IMR-90 (cell line): Measurements from ENCODE around the gene OSBPL3. TPM values are rescaled to one million over a fixed set of nuclear protein-coding genes. Genes with fewer than 3 reads are reported as not detected.

Experiments used
- ATAC-seq: fragments of 200-7000 bp; cut with Tn5 transposase; 2 replicates; pipeline ENCODE4 v1.9.1; 2020; ENCODE audit warnings: low read depth, mild to moderate bottlenecking, moderate library complexity
- BruUV-seq: library from RNA; stranded (reverse); fragments of 400-500 nt; replicated peaks from 2 replicates; lab custom pipeline; 2021; lab: Mats Ljungman, UMichigan
- CTCF ChIA-PET: fragments of 300-600 bp; formaldehyde crosslinking; extraction: SDS; loops from one replicate; lab custom pipeline; 2021; ENCODE audit warnings: antibody characterized with exemption; lab: Yijun Ruan, JAX
- POLR2A ChIA-PET: fragments of 300-600 bp; sonication (Branson Sonifier 250); formaldehyde crosslinking; loops from one replicate; lab custom pipeline; 2022; ENCODE audit warnings: antibody characterized with exemption; ENCODE audit not compliant: unreplicated experiment; lab: Charles Lee
- DNase-seq: peaks from one replicate; pipeline ENCODE4 v3.0.0; 2013
- H2AFZ ChIP-seq: replicated peaks from 2 replicates; pipeline ENCODE3; 2013; ENCODE audit warnings: low read length, mild to moderate bottlenecking; ENCODE audit not compliant: poor library complexity
- H2AK5ac ChIP-seq: 2 replicates; pipeline ENCODE4 v1.6.1; 2013; ENCODE audit warnings: low read depth, low read length, inconsistent platforms
- H2AK9ac ChIP-seq: replicated peaks from 2 replicates; pipeline ENCODE3; 2013; ENCODE audit warnings: mild to moderate bottlenecking, low read depth, low read length, moderate library complexity; ENCODE audit not compliant: poor library complexity
- H2BK120ac ChIP-seq: 2 replicates; pipeline ENCODE4 v1.6.1; 2013; ENCODE audit warnings: low read depth, low read length, inconsistent platforms
- H2BK15ac ChIP-seq: 3 replicates; pipeline ENCODE4 v1.6.1; 2013; ENCODE audit warnings: low read depth, low read length, inconsistent platforms
- H2BK20ac ChIP-seq: 2 replicates; pipeline ENCODE4 v1.6.1; 2013; ENCODE audit warnings: low read depth, mild to moderate bottlenecking, inconsistent platforms, low read length, moderate library complexity
- H2BK5ac ChIP-seq: 2 replicates; pipeline ENCODE4 v1.6.1; 2013; ENCODE audit warnings: mild to moderate bottlenecking, low read depth, low read length, inconsistent platforms; ENCODE audit not compliant: poor library complexity, severe bottlenecking
- H3K14ac ChIP-seq: replicated peaks from 2 replicates; pipeline ENCODE4 v1.6.1; 2013; ENCODE audit warnings: low read depth, low read length, inconsistent platforms
- H3K18ac ChIP-seq: 2 replicates; pipeline ENCODE4 v1.6.1; 2013; ENCODE audit warnings: low read depth, low read length, control low read depth
- H3K23ac ChIP-seq: 2 replicates; pipeline ENCODE4 v1.6.1; 2013; ENCODE audit warnings: low read depth, low read length, inconsistent platforms
- H3K27ac ChIP-seq: 2 replicates; pipeline ENCODE4 v1.5.1; 2013; ENCODE audit warnings: mild to moderate bottlenecking, control low read depth, low read length; ENCODE audit not compliant: insufficient read depth
- H3K27me3 ChIP-seq: 2 replicates; pipeline ENCODE4 v1.6.1; 2013; ENCODE audit warnings: low read length; ENCODE audit not compliant: control insufficient read depth, insufficient read depth
- H3K36me3 ChIP-seq: 2 replicates; pipeline ENCODE4 v1.6.1; 2013; ENCODE audit warnings: low read length, mixed read lengths; ENCODE audit not compliant: control insufficient read depth, insufficient read depth
- H3K4ac ChIP-seq: 2 replicates; pipeline ENCODE4 v1.6.1; 2013; ENCODE audit warnings: low read depth, low read length, inconsistent platforms
- H3K4me1 ChIP-seq: 2 replicates; pipeline ENCODE4 v1.6.1; 2013; ENCODE audit warnings: low read length, mixed read lengths; ENCODE audit not compliant: control insufficient read depth, insufficient read depth
- H3K4me2 ChIP-seq: 2 replicates; pipeline ENCODE4 v1.6.1; 2013; ENCODE audit warnings: low read depth, mild to moderate bottlenecking, control low read depth, low read length, moderate library complexity
- H3K4me3 ChIP-seq: 2 replicates; pipeline ENCODE4 v1.5.1; 2013; ENCODE audit warnings: low read depth, mild to moderate bottlenecking, control low read depth, low read length, moderate library complexity; ENCODE audit not compliant: insufficient read depth
- H3K56ac ChIP-seq: 2 replicates; pipeline ENCODE4 v1.6.1; 2013; ENCODE audit warnings: low read length, inconsistent platforms; ENCODE audit not compliant: insufficient read depth; ENCODE audit errors: extremely low read depth
- H3K79me1 ChIP-seq, 2 experiments: 2 replicates each; pipeline ENCODE4 v1.6.1; 2013; ENCODE audit warnings: low read length in 2 of 2, inconsistent platforms in 1 of 2, low read depth in 1 of 2
- H3K9ac ChIP-seq: 2 replicates; pipeline ENCODE4 v1.6.1; 2013; ENCODE audit warnings: low read depth, low read length, control low read depth
- H3K9me1 ChIP-seq: 2 replicates; pipeline ENCODE4 v1.6.1; 2013; ENCODE audit warnings: low read length, inconsistent platforms; ENCODE audit not compliant: insufficient read depth
- H3K9me3 ChIP-seq: 2 replicates; pipeline ENCODE4 v1.6.1; 2013; ENCODE audit warnings: low read length; ENCODE audit not compliant: control insufficient read depth, insufficient read depth
- H4K20me1 ChIP-seq: 2 replicates; pipeline ENCODE4 v1.6.1; 2013; ENCODE audit warnings: low read length, inconsistent platforms; ENCODE audit not compliant: insufficient read depth
- H4K5ac ChIP-seq: 2 replicates; pipeline ENCODE4 v1.6.1; 2013; ENCODE audit warnings: mild to moderate bottlenecking, low read depth, low read length, control low read depth
- H4K8ac ChIP-seq, 2 experiments: 2 replicates each; pipeline ENCODE4 v1.6.1; 2013; ENCODE audit warnings: low read depth in 2 of 2, low read length in 2 of 2, control low read depth in 1 of 2, inconsistent platforms in 1 of 2
- H4K91ac ChIP-seq: 2 replicates; pipeline ENCODE4 v1.6.1; 2013; ENCODE audit warnings: low read depth, low read length, inconsistent platforms; ENCODE audit not compliant: insufficient read depth
- BHLHE40 ChIP-seq: fragments of 150-350 bp; IDR thresholded peaks from 2 replicates; pipeline ENCODE4 v1.6.1; 2016; ENCODE audit warnings: mild to moderate bottlenecking, low read depth, low read length
- CEBPB ChIP-seq: IDR thresholded peaks from 2 replicates; pipeline ENCODE4 v1.6.1; 2012; ENCODE audit warnings: low read depth, low read length, improper control_type of control experiment
- CHD1 ChIP-seq: IDR thresholded peaks from 2 replicates; pipeline ENCODE4 v1.6.1; 2012; ENCODE audit warnings: low read depth, low read length, improper control_type of control experiment
- FOS ChIP-seq: fragments of 150-350 bp; IDR thresholded peaks from 2 replicates; pipeline ENCODE4 v1.6.1; 2016; ENCODE audit warnings: low read depth, low read length
- MAFK ChIP-seq: IDR thresholded peaks from 2 replicates; pipeline ENCODE4 v1.6.1; 2012; ENCODE audit warnings: low read depth, low read length, improper control_type of control experiment
- MXI1 ChIP-seq: IDR thresholded peaks from 2 replicates; pipeline ENCODE4 v1.6.1; 2012; ENCODE audit warnings: low read depth, mild to moderate bottlenecking, low read length, moderate library complexity, borderline replicate concordance
- RCOR1 ChIP-seq: IDR thresholded peaks from 2 replicates; pipeline ENCODE4 v1.6.1; 2012; ENCODE audit warnings: mild to moderate bottlenecking, low read length, improper control_type of control experiment; ENCODE audit not compliant: insufficient replicate concordance
- RFX5 ChIP-seq: IDR thresholded peaks from 2 replicates; pipeline ENCODE4 v1.8.0; 2012; ENCODE audit warnings: low read depth, mild to moderate bottlenecking, low read length, moderate library complexity
- USF2 ChIP-seq: fragments of 150-350 bp; IDR thresholded peaks from 2 replicates; pipeline ENCODE4 v1.6.1; 2017; ENCODE audit warnings: mild to moderate bottlenecking, antibody characterized with exemption, low read length, low read depth
- WGBS, 2 experiments: methylation state at CpG; one replicate each; pipeline versions ENCODE4 v1.1.5 to v1.1.7; 2013; ENCODE audit warnings: missing lambda C conversion rate in 2 of 2; ENCODE audit not compliant: insufficient read length in 1 of 2; ENCODE audit errors: extremely low coverage in 2 of 2; 5-methylcytosine and 5-hydroxymethylcytosine counted together
- dilution Hi-C: fragments of 300-500 bp; cut with HindIII; formaldehyde crosslinking; loops from one replicate; pipeline ENCODE4 v1.14.3; 2018; ENCODE audit warnings: low sequenced_read_pairs; ENCODE audit not compliant: unreplicated experiment
- in situ Hi-C: fragments of 300-500 bp; cut with MboI; formaldehyde crosslinking; loops from 3 replicates; pipeline ENCODE4 v1.14.3; 2019; ENCODE audit warnings: low sequenced_read_pairs, inconsistent platforms, mixed read lengths
- intact Hi-C: fragments of 100-400 bp; cut with micrococcal nuclease; formaldehyde crosslinking; loops from 2 replicates; pipeline ENCODE4 v1.10.0; 2022
- polyA plus RNA-seq, 3 experiments: library from polyadenylated mRNA; depleted of rRNA; stranded (reverse); fragments of >200 nt; gene quantifications; 2 replicates each; pipeline ENCODE4 v1.2.3, GENCODE V29; 2012; ENCODE audit warnings: low replicate concordance in 1 of 3
- total RNA-seq: library from RNA; depleted of rRNA; stranded (reverse); fragments of >200 nt; gene quantifications from 2 replicates; pipeline ENCODE4 v1.2.3, GENCODE V29; 2012

OSBPL3 gene
- total and polyA plus RNA-seq, 2 of the 4 experiments (the other 2 are of a cell fraction) = 18.0 to 29.9 TPM

- H3K18ac ChIP-seq = no peak overlapping the region
- dilution Hi-C loops = no loop called here
- no peaks in the 10 kb centered on the region for H3K9me3 ChIP-seq
- ChIA-PET CTCF (interaction anchor here (1.0 kb wide), 2 partner anchors 12 to 104 kb away, joined by 3 read pairs; no protein-coding TSS in a partner anchor), POLR2A (no interaction called here)
- peak overlapping the region; percentile 9; the same call in 1 of the 2 replicates for H2BK120ac ChIP-seq
- DNase-seq (peak; percentile 15), ATAC-seq (no peak)
- in situ Hi-C loops = no loop called here
- 0 out of 2 replicates have a peak, but pooled peaks cover 3% of the 10 kb centered on the region for H4K20me1 ChIP-seq
- TF ChIP-seq CHD1 (no peak), RCOR1 (no peak), MXI1 (no peak), MAFK (no peak), RFX5 (no peak), CEBPB (no peak), USF2 (no peak), BHLHE40 (no peak), FOS (no peak)
- no TSS peak for BruUV-seq
- H2BK5ac ChIP-seq = peak overlapping the region; percentile 39
- no peak overlapping the region; the same call in 2 of the 3 replicates for H2BK15ac ChIP-seq
- H3K23ac ChIP-seq = 0 out of 2 replicates have a peak overlapping the region, but pooled peaks have one; percentile 7
- H2AFZ ChIP-seq = no peak overlapping the region
- WGBS, 2 experiments = 100% methylated on average over 2 of the region's 8 CpGs; no CpG with 5 or more reads in 1 of the 2 experiments
- no peak overlapping the region for H4K8ac ChIP-seq
- intact Hi-C loops = no loop called here
- H3K14ac ChIP-seq = peak overlapping the region; percentile 5; the same call in 1 of the 2 replicates
- no peaks in the 10 kb centered on the region for H3K36me3 ChIP-seq
- H3K4me3 ChIP-seq = no peak overlapping the region
- no peak overlapping the region for H2AK9ac ChIP-seq
- H3K27me3 ChIP-seq = no peaks in the 10 kb centered on the region
- peaks cover 14% of the 10 kb centered on the region; the same call in 1 of the 2 replicates for H3K9me1 ChIP-seq
- H2AK5ac ChIP-seq = peak overlapping the region; percentile 47; the same call in 1 of the 2 replicates
- peak overlapping the region; percentile 22; the same call in 1 of the 2 replicates for H4K5ac ChIP-seq
- no peak overlapping the region for H3K27ac ChIP-seq
- no peak overlapping the region for H2BK20ac ChIP-seq
- H3K9ac ChIP-seq = no peak overlapping the region
- H3K4me2 ChIP-seq = no peak overlapping the region
- H3K79me1 ChIP-seq = peaks cover 53 to 81% of the 10 kb centered on the region in 2 experiments
- no peak overlapping the region for H4K91ac ChIP-seq
- H3K4ac ChIP-seq = peak overlapping the region; percentile 48; the same call in 1 of the 2 replicates
- peaks cover 16% of the 10 kb centered on the region for H3K4me1 ChIP-seq
- H3K56ac ChIP-seq = no peak overlapping the region
Measured at GRCh38 chr7:24965831-24966708, 13.9 kb downstream of the OSBPL3 start.
